Skin of body (tissue), 2 donors: ENCODE data around the gene GPR3. TPM values are rescaled to one million over a fixed set of nuclear protein-coding genes. Genes with fewer than 3 reads are reported as not detected.

Experiments used
- DNase-seq: peaks from one replicate; lab custom pipeline; 2025; lab: John Stamatoyannopoulos, UW
- total RNA-seq: library from RNA; depleted of rRNA; stranded (reverse); fragments of >200 nt; gene quantifications from one replicate; pipeline ENCODE4 v1.2.3, GENCODE V29; 2014

GPR3 gene
- total RNA-seq, 1 donor from 2014 or later: 0.30 TPM

DNA sequence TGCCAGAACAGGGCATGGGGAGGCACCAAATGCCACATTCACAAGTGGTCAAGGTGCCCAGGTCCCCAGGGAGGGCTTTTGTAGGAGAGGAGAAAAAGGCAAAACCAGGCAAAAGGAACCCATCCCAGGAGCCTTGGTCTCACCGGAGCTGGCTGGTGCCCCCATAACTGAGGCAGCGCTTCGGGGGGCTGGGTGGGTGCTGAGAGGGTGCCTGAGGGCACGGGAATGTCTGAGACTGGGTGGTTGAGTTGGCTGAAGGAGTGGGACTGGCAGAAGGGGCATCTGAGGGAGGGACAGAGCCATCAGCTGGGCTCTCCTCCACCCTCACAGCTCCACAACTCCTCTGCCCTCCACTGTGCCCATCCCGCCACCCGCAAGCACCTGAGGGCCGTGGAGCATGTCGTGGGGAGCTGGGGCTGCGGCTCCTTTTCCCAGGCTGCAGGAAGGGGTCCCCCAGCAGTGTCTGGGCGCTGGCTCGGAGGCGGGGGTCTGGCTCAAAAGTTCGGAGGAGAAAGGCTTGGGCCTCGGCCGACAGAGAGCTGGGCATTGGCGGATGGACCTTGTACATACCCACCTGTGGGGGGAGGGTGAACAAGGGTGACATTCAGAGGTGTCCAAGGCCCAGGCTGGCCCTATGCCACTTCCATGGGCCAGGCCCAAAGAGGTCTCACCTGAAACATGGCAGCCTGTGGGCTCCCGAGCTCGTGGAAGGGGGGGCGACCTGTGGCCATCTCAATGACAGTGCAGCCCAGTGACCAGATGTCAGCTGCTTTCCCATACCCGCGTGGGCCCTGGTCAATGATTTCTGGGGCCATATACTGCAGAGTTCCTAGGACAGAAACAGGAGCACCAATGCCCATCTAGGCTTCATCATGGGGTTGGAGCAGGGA is 34.1 kb upstream of the GPR3 start:
- DNase-seq: no peak

DNA sequence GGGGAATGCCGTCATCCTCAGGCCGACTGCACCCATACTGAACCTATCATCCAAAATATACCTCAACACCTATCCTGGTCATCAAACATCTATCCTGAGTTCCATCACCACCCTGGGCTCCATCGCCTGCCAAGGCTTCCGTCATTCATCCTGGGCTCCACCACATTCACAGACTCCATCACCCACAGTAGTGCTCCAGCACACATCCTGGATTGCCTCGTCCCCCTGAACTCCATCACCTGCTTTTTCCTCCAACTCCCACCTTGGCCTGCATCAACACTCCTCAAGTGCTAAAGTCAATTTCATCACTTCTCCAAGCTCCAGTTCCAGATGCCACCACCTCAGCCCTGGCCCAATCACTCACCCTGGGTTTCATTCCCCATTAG is 33.5 kb upstream of the GPR3 start:
- DNase-seq: no peak

DNA sequence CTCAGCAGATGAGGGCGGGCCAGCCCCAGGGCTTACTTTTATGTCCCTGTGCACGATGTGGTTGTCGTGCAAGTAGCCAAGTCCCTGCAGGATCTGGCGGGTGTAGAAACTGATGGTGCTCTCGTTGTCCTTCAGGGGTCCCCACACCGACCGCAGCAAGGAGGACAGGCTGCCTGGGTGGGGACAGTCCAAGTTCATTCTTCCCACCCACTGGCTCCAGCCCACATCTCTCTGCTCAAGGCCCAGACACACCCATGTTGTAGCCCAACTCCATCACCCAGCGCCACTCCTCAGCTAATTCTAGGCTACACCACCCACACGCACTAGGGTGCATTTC is 32.6 kb upstream of the GPR3 start:
- no peak for DNase-seq

DNA sequence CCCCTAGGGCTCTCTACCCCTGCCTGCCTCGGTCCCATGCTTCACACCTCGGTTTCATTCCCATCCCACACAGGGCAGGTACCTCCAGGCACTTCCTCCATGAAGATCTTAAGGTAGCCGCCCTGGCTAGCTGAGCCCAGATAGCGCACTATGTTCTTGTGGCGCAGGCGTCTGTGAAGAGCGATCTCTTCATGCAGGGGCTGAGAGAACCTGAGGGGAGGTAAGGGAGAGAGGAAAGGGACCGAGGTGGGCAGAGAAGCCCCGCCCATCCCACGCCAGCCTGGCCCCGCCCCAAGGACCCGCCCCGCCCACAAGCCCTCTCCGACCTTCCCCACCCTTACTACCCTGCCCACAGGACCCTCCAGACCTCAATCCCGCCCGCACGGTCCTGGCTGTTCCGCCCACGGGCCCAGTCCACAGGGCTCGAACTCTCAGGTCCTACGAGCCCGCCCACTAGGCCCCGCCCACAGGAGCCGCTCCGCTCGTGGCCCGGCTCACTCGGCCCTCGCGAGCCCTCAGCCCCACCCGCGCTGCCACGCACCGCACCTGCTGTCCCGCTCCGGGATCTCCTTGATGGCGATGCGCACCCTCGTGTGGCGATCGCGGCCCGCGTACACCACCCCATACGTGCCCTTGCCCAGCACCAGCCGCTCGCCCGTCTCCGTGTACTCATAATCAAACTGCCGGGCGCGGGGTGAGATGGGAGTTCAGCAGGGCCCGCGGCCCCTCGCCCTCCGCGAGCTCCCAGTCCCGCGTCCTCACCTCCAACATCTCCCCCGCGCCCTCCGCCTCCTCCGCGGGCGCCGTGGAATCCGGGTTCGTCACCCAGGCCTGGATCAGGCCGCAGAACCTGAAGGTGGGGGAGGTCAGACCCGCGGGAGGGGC is 32.0 kb upstream of the GPR3 start:
- DNase-seq: no peak

DNA sequence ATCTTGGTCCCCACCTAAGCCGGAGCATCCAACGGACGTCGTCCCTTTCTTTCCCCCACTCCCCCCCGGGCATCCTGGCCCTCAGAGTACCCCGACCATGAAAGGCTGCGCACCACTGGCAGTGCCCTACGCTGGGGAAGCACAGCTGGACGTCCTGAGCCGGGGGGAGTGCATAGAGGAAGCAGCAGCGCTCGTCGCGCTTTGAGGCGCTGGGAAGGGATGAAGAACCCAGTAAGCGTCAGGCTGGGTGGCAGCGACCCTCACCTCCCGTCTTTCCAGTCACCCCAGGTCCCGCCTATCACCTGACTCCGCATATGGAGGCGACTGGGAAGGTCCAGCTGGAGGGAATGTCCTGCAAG is 31.4 kb upstream of the GPR3 start:
- DNase-seq: no peak

DNA sequence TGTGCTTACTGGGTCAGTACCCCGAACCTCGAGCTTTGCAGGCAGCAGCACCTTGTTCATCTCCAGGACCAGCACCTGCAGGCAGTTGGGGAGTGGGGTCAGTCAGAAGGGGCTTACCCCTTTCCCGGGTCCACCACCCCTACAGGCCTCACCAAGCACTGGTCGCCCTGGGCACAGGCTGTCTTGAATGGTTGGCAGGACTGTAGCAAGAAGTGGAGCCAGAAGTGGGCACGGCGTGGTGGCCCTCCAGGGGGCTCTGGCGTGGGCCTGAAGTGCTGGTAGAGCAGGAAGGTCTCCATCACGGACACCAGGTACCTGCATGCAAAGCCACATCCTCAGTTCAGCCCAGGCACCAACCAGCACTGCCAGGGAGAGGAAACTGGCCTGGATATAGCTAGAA is 30.9 kb upstream of the GPR3 start:
- no peak for DNase-seq

DNA sequence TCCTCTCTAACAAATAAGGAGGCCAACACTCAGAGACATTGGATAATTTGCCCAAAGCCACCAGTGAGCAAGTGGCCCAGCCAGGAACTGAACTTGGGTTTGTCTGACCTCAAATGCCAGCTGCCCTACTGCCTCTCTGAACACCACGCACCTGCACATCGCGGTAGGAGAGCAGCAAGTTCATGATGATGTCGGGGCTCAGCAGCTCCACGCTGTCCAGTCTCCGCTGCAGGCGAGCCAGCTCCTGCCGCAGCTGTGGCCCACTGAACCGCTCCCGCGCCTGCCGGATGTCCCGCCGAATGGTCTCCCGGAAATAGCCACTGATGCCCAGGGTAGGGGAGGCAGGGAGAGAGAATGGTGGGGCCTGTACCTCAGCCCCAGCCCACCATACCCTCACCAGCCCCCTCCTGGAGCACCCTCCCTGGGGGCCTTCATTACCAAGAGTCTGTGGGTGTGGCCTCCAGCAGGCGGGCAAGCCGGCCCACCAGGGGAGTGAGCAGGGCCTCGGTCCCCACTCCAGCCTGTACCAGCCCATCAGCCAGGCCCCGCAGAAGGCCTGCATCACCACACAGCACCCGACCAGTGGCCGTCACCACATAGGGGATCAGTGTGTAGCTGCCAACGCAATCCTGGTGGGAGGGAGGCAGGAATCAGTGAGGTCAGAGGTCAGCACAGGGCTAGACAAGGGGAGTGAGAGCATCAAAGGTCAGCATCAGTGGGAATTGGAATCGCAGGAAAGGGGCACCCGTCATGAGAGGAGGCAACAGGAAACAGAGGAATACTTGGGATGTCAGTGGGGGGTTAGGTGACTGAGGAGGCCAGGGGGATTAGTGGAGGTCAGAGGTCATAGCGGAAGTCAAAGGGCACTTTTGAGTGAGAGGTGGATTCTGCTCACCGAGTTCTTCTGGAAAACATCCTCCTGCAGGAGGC is 28.4 kb upstream of the GPR3 start:
- no peak for DNase-seq

DNA sequence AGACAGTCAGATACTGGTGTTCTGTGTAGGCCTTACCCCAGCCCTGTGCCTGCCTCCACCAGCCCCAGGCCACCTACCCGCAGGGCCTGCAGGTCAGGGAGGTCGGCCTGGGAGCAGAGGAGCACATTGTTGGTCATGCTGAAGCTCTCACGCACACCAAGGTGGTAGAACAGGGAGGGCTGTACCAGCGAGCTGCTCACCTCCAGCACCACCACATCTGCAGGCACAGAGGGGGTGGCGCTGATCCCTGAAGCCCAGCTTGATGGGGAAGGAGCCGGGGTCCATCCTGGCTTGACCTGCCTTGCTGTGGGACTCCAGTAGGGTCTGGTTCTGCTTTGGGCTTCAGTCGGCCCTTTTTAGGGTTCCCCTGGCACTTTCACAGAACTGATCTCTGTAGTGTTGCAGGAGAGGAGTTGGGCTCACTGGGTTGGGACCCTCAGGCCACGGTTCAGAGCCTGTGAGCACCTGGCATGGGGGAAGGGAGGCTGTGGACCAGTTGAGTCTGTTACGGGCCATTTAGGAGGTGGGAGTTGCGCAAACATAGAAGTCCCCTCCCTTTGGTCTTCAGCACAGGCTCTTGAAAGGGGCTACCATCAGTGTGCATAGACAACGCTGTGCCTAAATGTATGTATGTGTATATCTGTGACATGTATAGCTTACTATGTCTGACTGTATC is 27.6 kb upstream of the GPR3 start:
- no peak for DNase-seq

DNA sequence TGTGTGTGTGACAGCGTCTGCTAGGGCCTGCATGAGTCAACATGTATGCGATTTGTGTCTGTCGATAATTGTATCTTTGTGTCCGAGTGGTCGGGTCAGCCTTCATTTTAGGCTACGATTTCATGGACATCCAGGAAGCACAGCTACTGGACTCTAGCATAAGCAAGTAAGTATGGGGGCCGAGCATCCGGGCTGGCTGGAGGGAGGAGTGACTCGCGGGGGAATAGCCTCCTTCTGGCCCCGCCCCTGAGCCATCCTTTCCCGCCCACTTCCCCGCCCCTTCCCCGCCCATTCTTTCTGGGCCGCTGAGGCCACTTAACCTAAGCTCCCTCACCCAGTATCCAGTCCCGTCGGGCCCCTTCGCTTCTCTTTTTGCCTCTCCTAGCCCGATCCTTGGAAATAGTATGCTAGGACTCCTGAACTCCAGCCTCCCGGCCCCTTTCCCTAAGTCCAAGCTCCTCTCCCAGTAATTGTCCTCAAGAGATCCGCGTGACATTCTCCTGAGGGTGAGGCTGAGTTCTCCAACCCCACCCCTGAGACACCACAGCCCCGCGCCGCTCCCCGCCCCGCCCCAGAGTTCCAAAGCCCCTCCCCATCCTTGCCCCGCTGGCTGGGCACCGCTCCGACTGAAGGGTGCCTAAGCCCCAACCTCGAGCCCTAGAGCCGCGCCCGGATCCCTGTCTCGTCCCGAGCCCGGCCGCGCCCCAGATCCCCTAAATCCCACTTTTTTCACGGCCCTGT is 26.9 kb upstream of the GPR3 start:
- peak; percentile 88 for DNase-seq

DNA sequence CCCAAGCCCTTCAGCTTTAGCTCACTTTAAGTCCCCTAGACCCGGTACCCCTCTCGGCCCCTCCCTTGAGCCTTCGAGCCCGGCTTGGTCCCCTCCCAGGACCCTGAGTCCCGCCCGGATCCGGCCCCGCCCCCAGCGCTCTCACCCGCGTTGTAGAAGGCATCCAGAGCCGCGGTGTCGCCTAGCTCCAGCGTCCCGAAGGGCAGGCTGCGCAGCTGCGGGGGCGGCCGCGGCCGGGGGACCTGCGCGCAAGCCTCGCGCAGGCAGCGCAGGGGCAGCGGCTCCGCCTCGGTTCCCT is 26.4 kb upstream of the GPR3 start:
- DNase-seq: peak; percentile 80

DNA sequence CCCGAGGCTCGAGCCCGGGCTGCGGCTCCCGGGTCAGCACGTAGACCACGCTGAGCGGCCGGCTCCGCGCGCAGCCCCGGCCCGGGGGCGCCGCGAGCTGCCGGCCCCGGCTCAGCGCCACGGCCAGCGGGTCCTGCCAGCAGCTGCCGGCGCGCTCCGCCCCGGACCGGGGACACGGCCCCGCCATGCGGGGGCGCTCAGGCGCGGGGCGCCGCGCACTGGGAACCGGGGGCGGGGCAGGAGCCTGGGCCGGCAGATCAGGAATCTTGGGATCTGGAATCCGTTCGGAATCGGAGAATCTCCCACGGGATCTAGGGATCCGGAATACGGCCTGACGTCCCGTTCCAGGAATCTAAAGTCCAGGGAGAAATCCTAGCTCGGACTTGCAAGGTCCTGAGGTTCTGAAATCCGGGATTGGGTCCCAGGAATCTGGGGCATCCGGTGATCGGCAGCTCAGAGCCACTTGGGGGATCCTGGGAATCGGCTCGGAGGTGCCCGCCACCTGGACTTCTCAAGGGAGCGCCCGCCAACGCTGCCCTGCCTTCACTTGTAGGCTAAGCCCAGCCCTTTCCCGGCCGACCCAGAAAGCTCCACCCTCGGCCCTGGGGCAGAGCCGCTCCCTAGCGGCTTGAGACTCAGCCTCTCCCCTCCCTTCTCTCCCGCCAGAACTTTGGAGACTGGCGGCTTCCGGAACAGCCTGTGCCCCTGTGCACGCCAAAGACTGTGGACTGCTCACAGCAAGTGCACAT is 25.8 kb upstream of the GPR3 start, which contains the start of gene MAP3K6:
Gene MAP3K6 (minus strand): TSS at position 551 of the 749 bp plus-strand sequence. CDS start 364 bp downstream, at position 187.
- DNase-seq: peak; percentile 56

DNA sequence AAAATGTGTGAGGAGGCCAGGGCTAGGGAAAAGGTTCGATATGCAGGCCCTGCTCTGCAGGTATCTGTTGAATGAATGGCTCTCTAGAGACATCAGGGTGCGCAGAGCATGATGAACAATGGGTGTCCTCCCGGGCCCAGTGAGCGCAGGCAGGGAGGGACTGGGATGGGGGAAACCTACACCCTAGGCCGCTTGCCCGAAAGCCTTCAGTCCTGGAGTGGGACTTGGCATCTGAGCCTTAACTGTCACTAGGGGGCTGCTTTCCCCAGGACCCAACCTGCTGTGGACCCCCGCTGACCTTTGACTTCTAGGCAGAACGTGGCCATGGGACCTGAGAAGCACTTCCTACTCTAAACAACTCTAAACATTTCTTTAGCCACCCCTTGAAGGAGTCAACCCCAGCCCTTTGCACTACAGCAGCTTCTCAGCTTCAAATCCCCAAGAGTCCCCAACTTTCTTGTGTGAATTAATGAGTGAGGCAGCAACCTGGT is 25.2 kb upstream of the GPR3 start:
- no peak for DNase-seq

DNA sequence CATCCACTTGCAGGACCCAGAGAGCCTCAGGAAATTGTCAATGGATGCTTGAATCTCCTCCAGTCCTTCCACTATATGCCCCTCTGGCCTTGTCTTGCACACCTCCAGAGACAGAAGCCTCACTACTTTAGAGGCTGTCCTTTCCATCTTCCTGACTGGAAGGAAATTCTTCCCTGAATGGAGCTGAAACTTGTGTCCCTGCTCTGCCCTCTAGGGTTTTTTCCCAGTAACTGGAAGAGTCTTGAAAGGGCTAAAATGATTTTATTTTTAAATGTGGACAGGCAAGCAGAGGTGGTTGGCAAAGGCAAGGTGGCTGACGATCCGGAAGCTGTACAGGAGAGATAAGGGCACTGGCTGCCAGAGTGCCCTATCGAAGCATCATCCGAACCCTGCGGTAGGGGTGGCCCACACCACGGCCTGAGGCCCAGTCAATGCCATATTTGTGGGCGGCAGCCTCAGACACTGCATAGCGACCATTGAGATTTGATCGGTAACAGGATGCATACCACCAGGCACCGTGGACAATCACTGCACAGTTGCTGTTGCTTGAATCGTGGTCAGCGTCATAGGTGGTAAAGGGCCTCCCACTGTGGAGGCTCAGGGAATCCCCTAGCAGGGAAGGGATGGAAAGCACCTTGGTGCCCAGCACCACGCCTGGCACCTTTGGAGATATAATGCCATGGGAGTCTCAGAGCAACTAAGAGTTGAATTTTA is 23.4 kb upstream of the GPR3 start:
- no peak for DNase-seq

DNA sequence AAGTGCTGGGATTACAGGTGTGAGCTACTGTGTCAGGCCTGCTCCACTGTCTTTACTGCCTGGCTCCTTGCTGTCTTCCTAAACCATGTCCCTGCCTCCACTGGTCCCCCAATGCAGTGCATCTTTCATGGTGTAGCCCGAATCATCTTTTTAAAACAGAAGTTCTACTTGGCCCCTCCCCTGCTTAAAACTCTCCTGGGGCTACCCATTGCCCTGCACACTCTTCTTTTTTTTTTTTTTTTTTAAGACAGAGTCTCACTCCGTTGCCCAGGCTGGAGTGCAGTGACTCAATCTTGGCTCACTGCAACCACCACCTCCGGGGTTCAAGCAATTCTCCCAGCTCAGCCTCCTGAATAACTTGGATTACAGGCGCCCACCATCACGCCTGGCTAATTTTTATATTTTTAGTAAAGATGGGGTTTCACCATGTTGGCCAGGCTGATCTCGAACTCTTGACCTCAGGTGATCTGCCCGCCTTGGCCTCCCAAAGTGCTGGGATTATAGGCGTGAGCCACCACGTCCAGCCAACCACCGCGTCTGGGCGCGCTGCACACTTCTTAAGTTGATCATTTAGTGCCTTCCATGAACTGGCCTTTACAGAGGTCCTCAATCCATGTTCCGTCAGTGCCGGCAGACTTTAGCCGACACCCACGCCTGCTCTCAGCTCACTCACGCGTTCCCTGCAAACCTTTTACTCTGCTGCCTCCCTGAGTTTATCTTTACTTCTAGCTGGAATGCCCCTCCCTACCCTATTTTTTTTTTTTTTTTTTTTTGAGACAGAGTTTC is 20.2 kb upstream of the GPR3 start:
- no peak for DNase-seq

DNA sequence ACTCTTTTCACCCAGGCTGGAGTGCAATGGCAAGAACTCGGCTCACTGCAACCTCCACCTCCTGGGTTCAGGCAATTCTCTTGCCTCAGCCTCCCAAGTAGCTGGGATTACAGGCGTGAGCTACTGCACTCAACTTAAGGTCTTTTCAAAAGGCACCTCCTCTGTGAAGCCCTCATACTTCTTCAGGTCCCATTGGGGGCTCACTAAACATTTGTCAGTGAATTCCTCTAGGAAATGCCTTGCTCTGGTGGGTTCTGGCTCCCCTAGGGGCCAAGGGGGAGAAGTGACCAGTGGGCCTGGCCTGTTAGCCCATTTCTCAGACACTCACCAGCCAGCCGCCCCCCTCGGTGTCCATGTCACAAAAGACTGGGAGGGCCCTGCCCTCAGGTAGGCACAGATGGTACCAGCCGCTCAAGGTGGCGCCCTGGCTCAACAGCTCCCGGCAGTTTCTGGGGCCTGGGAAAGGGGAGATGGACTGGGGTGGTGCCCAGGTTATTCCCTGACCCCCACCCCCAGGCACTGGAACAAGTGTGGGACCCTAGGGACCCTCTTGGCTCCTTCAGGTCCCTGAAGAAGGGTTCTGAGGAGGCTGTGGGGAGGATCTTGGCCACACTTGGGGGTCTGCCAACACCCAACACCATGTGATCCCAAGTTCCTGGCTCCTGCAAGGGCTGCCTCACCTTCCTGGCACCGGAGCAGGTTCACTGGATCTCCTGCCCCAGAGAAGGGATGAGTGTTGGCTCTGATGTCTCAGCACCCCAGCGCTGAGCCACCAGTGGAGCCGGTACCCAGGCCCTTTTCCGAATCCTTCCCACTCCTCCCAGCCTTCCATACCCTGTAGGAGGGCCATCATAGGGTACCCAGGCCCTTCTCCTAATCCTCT is 19.4 kb upstream of the GPR3 start:
- no peak for DNase-seq

DNA sequence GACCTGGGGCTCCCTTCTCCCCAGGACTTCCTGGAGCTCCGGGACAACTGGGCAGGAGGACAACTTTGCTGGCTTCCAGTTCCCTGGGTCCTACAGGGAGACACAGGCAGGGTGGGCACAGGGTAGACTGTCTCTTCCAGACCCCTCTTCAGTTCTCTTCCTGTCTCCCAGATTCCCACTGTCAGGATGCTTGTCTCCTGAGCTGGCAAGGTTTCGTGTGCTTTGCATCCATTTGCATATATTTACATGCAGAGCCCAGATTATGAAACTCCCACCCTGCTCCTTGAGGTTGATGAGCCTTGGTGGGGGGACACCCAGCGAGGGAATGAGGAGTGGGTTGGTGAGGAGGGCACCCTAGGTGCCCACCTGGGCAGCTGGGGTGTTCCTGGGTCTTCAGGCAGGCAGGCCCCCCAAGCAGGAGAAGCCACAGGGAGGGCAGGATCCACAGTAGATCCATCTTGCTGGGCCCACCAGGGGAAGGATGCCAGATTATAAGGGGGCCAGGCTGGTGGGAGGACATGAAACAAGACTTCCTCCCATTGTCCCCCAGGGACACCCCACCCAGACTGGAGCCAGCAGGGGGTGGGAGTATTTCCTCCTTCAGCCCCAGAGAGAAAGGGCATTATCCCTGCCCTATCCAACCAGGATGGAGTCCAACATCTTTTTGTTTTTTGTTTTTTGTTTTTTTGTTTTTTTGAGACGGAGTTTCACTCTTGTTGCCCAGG is 17.9 kb upstream of the GPR3 start, which contains the start of gene FCN3:
Gene FCN3 (minus strand): TSS at position 463 of the 725 bp plus-strand sequence. CDS start 6 bp downstream, at position 457.
- no peak for DNase-seq
